Endothelial cell of umbilical vein (primary cell): Measurements from ENCODE around the gene TNFAIP8L1. TPM values are rescaled to one million over a fixed set of nuclear protein-coding genes. Genes with fewer than 3 reads are reported as not detected.

Source experiments
- BruUV-seq: library from RNA; stranded (reverse); fragments of 400-500 nt; replicated peaks from 2 replicates; lab custom pipeline; 2021; lab: Mats Ljungman, UMichigan
- CTCF ChIA-PET: fragments of 300-600, 350-600 bp; sonication (Branson Sonifier 250); formaldehyde crosslinking; loops from one replicate; lab custom pipeline; 2021; ENCODE audit warnings: antibody characterized with exemption, inconsistent platforms; lab: Charles Lee
- POLR2A ChIA-PET: fragments of 300-600, 350-600 bp; sonication (Branson Sonifier 250); formaldehyde crosslinking; loops from one replicate; lab custom pipeline; 2021; ENCODE audit warnings: antibody characterized with exemption, inconsistent platforms; lab: Charles Lee
- DNase-seq: peaks from one replicate; pipeline ENCODE4 v3.0.0-alpha.2; 2011; ENCODE audit warnings: low read depth, low spot score
- FAIRE-seq: peaks from 2 replicates; lab custom pipeline; 2011; peaks lifted over from hg19 to GRCh38; lab: Jason Lieb, UNC
- H2AFZ ChIP-seq: 2 replicates; pipeline ENCODE4 v1.6.0; 2012; ENCODE audit warnings: low read depth, low read length, control low read depth, inconsistent platforms
- H3K27ac ChIP-seq: 2 replicates; pipeline ENCODE4 v1.5.1; 2011; ENCODE audit warnings: low read depth, mild to moderate bottlenecking, control low read depth, low read length, moderate library complexity; ENCODE audit not compliant: insufficient read depth
- H3K27me3 ChIP-seq, 2 experiments: 2 replicates each; pipeline versions ENCODE4 v1.6.0 to v1.6.1; 2011; ENCODE audit warnings: low read length in 2 of 2, mixed read lengths in 1 of 2; ENCODE audit not compliant: control insufficient read depth in 2 of 2, insufficient read depth in 2 of 2
- H3K36me3 ChIP-seq, 2 experiments: 2 replicates in 1 of 2; 3 replicates in 1 of 2; pipeline ENCODE4 v1.5.1; 2011; ENCODE audit warnings: low read length in 2 of 2, mild to moderate bottlenecking in 1 of 2, moderate library complexity in 1 of 2; ENCODE audit not compliant: control insufficient read depth in 2 of 2, insufficient read depth in 2 of 2; ENCODE audit errors: extremely low read depth in 1 of 2
- H3K4me1 ChIP-seq: 3 replicates; pipeline ENCODE4 v1.5.1; 2011; ENCODE audit warnings: mild to moderate bottlenecking, low read length; ENCODE audit not compliant: control insufficient read depth, insufficient read depth; ENCODE audit errors: extremely low read depth
- H3K4me2 ChIP-seq: 2 replicates; pipeline ENCODE4 v1.6.1; 2011; ENCODE audit warnings: low read length, control low read depth, mixed read lengths; ENCODE audit not compliant: insufficient read depth
- H3K4me3 ChIP-seq, 3 experiments: fragments of 200-600 bp in 1 of 3; sonication (generic), shearing (Covaris generic) in 1 of 3; replicated peaks in 1 of 3; 2 replicates each; pipeline ENCODE4 v1.5.1; 2011 to 2016; ENCODE audit warnings: control low read depth in 3 of 3, low read length in 3 of 3, mild to moderate bottlenecking in 2 of 3, inconsistent platforms in 1 of 3, low read depth in 1 of 3, moderate library complexity in 1 of 3; ENCODE audit not compliant: insufficient read depth in 1 of 3
- H3K79me2 ChIP-seq: 2 replicates; pipeline ENCODE4 v1.6.0; 2012; ENCODE audit warnings: low read length, inconsistent platforms; ENCODE audit not compliant: control insufficient read depth, insufficient read depth
- H3K9ac ChIP-seq: replicated peaks from 2 replicates; pipeline ENCODE3; 2011; ENCODE audit warnings: low read length, control low read depth; ENCODE audit not compliant: insufficient read depth; ENCODE audit errors: extremely low read depth
- H3K9me1 ChIP-seq: replicated peaks from 3 replicates; pipeline ENCODE4 v1.6.0; 2011; ENCODE audit warnings: mild to moderate bottlenecking, low read length; ENCODE audit not compliant: control insufficient read depth, insufficient read depth; ENCODE audit errors: extremely low read depth
- H3K9me3 ChIP-seq: replicated peaks from 2 replicates; pipeline ENCODE4 v1.5.1; 2012; ENCODE audit warnings: low read length, inconsistent platforms; ENCODE audit not compliant: control insufficient read depth, insufficient read depth
- H4K20me1 ChIP-seq: replicated peaks from 2 replicates; pipeline ENCODE3; 2011; ENCODE audit warnings: mild to moderate bottlenecking, low read length; ENCODE audit not compliant: control insufficient read depth, insufficient read depth; ENCODE audit errors: extremely low read depth
- EZH2 ChIP-seq: IDR thresholded peaks from 2 replicates; pipeline ENCODE4 v1.6.1; 2012; ENCODE audit warnings: borderline replicate concordance, low read depth, mild to moderate bottlenecking, moderate library complexity, low read length, inconsistent platforms; ENCODE audit not compliant: severe bottlenecking
- FOS ChIP-seq: IDR thresholded peaks from 2 replicates; pipeline ENCODE4 v1.6.1; 2011; ENCODE audit warnings: mild to moderate bottlenecking, low read length, moderate library complexity, borderline replicate concordance; ENCODE audit not compliant: insufficient read depth
- GATA2 ChIP-seq: IDR thresholded peaks from 2 replicates; pipeline ENCODE4 v1.7.0; 2011; ENCODE audit warnings: low read depth, mild to moderate bottlenecking, moderate library complexity, mixed read lengths, low read length; ENCODE audit not compliant: insufficient read length, insufficient read depth
- JUN ChIP-seq: IDR thresholded peaks from 2 replicates; pipeline ENCODE4 v1.6.1; 2011; ENCODE audit warnings: borderline replicate concordance, low read depth; ENCODE audit not compliant: insufficient read length, insufficient read depth
- MYC ChIP-seq: IDR thresholded peaks from one replicate; pipeline ENCODE4 v1.6.1; 2011; ENCODE audit warnings: mild to moderate bottlenecking, low read depth, low read length
- POLR2A ChIP-seq: IDR thresholded peaks from 2 replicates; pipeline ENCODE4 v1.6.1; 2012; ENCODE audit warnings: low read depth, mild to moderate bottlenecking, control low read depth, low read length
- POLR2AphosphoS5 ChIP-seq: IDR thresholded peaks from 2 replicates; pipeline ENCODE4 v1.6.1; 2012; ENCODE audit warnings: low read depth, mild to moderate bottlenecking, control low read depth, low read length, moderate library complexity; ENCODE audit not compliant: insufficient read depth
- dilution Hi-C: fragments of 300-500 bp; cut with MboI; formaldehyde crosslinking; loops from one replicate; pipeline ENCODE4 v1.15.0; 2019; ENCODE audit warnings: low sequenced_read_pairs; ENCODE audit not compliant: extremely low pct_ligation_motif_present
- intact Hi-C: fragments of 100-400 bp; cut with micrococcal nuclease; formaldehyde crosslinking; loops from one replicate; pipeline ENCODE4 v1.10.0; 2022
- polyA plus RNA-seq, 4 experiments: library from polyadenylated mRNA; depleted of rRNA in 3 of 4; stranded (reverse) in 3 of 4; unstranded in 1 of 4; fragments of >200 nt; gene quantifications; 2 replicates each; pipeline versions ENCODE4 v1.2.1 to v1.2.3, GENCODE V29; 2011 to 2012; ENCODE audit warnings: missing spikeins in 1 of 4
- total RNA-seq: library from RNA; stranded (reverse); gene quantifications from 2 replicates; pipeline ENCODE4 v1.2.3, GENCODE V29; 2021
- TF ChIP-seq, protein P1 (sequence below): IDR thresholded peaks from 2 replicates; pipeline ENCODE4 v1.6.1; 2011; ENCODE audit not compliant: insufficient read depth, insufficient read length
- TF ChIP-seq, protein P2 (sequence below), 2 donors: IDR thresholded peaks; 1 replicate in 1 of 2; 2 replicates in 1 of 2; pipeline ENCODE4 v1.5.1; 2011; ENCODE audit warnings: low read length in 2 of 2, mild to moderate bottlenecking in 2 of 2, moderate library complexity in 2 of 2, control low read depth in 1 of 2, inconsistent platforms in 1 of 2, low read depth in 1 of 2; ENCODE audit not compliant: insufficient read depth in 1 of 2; ENCODE audit errors: extremely low read depth in 1 of 2

The TNFAIP8L1 gene
- total and polyA plus RNA-seq, 2 donors (not counting 3 experiments of a cell fraction or from before 2014, with no cell fraction given): 40.0 to 56.1 TPM

DNA sequence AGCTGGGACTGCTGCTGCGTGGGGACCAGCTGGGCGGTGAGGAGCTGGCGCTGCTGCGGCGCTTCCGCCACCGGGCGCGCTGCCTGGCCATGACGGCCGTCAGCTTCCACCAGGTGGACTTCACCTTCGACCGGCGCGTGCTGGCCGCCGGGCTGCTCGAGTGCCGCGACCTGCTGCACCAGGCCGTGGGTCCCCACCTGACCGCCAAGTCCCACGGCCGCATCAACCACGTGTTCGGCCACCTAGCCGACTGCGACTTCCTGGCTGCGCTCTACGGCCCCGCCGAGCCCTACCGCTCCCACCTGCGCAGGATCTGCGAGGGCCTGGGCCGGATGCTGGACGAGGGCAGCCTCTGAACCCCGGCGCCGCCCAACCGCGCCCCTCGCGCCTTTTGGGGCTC is 12.8 kb downstream of the TNFAIP8L1 start:
- no peak overlapping the region for H2AFZ ChIP-seq
- H3K27ac ChIP-seq: no peak overlapping the region
- TF ChIP-seq FOS (no peak), MYC (no peak), GATA2 (no peak), POLR2A (no peak), EZH2 (no peak), JUN (no peak), POLR2AphosphoS5 (no peak)
- TF ChIP-seq, protein P1, sequence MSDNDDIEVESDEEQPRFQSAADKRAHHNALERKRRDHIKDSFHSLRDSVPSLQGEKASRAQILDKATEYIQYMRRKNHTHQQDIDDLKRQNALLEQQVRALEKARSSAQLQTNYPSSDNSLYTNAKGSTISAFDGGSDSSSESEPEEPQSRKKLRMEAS: no peak
- TF ChIP-seq, protein P2, sequence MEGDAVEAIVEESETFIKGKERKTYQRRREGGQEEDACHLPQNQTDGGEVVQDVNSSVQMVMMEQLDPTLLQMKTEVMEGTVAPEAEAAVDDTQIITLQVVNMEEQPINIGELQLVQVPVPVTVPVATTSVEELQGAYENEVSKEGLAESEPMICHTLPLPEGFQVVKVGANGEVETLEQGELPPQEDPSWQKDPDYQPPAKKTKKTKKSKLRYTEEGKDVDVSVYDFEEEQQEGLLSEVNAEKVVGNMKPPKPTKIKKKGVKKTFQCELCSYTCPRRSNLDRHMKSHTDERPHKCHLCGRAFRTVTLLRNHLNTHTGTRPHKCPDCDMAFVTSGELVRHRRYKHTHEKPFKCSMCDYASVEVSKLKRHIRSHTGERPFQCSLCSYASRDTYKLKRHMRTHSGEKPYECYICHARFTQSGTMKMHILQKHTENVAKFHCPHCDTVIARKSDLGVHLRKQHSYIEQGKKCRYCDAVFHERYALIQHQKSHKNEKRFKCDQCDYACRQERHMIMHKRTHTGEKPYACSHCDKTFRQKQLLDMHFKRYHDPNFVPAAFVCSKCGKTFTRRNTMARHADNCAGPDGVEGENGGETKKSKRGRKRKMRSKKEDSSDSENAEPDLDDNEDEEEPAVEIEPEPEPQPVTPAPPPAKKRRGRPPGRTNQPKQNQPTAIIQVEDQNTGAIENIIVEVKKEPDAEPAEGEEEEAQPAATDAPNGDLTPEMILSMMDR (IDR thresholded peaks at IDR 0.05; ENCODE audit: extremely low read depth in 1 of 2, insufficient read depth in 1 of 2, low read depth in 1 of 2, low read length in 2 of 2): no peak
- H3K79me2 ChIP-seq: peaks cover 15% of the 10 kb centered on the region
- no peaks in the 10 kb centered on the region for H4K20me1 ChIP-seq
- H3K4me2 ChIP-seq: no peak overlapping the region
- FAIRE-seq: no peak
- H3K9me3 ChIP-seq: no peaks in the 10 kb centered on the region
- CTCF ChIA-PET: no interaction called here
- H3K36me3 ChIP-seq: peaks cover 0 to 28% of the 10 kb centered on the region in 2 experiments
- BruUV-seq: no TSS peak
- peaks cover 23% of the 10 kb centered on the region for H3K4me1 ChIP-seq
- H3K9ac ChIP-seq: no peak overlapping the region
- H3K9me1 ChIP-seq: no peaks in the 10 kb centered on the region
- intact Hi-C loops: no loop called here
- no peak for DNase-seq
- no peak overlapping the region for H3K4me3 ChIP-seq
- dilution Hi-C loops: no loop called here
- POLR2A ChIA-PET: no interaction called here
- no peaks in the 10 kb centered on the region for H3K27me3 ChIP-seq
